ENCODE data around the gene ZNF597.

ZNF597 gene

GRCh38 chr16:3461151-3461550 is 17.8 kb upstream of the ZNF597 start:
- H3K27ac ChIP-seq, result no peak overlapping the region
- H3K9me3 ChIP-seq (ENCODE audit: low read depth, low read length), result no peaks in the 10 kb centered on the region
- TF ChIP-seq EZH2 (IDR thresholded peaks at IDR 0.05) (no peak), POLR2AphosphoS5 (IDR thresholded peaks at IDR 0.05; ENCODE audit: borderline replicate concordance, low read depth, low read length) (no peak), FOXP2 (optimal IDR thresholded peaks at IDR 0.05; ENCODE audit: control extremely low read depth, extremely low read length, insufficient read depth) (no peak)
- no peak overlapping the region for H3K4me3 ChIP-seq
- no peak overlapping the region for H3K9ac ChIP-seq (ENCODE audit: insufficient read length)
- H3K36me3 ChIP-seq (ENCODE audit: insufficient read depth, low read length), result peaks cover 6% of the 10 kb centered on the region; the same call in 1 of the 2 replicates
- DNase-seq (ENCODE audit: low read depth, low spot score), result no peak

GRCh38 chr16:3460585-3460984 is 17.3 kb upstream of the ZNF597 start:
- TF ChIP-seq FOXP2 (optimal IDR thresholded peaks at IDR 0.05; ENCODE audit: control extremely low read depth, extremely low read length, insufficient read depth), result no peak
- no peak for TF ChIP-seq EZH2 (IDR thresholded peaks at IDR 0.05)
- TF ChIP-seq POLR2AphosphoS5 (IDR thresholded peaks at IDR 0.05; ENCODE audit: borderline replicate concordance, low read depth, low read length), result no peak
- Histone ChIP-seq H3K27ac (no peak overlapping the region), H3K4me3 (no peak overlapping the region), H3K36me3 (ENCODE audit: insufficient read depth, low read length) (0 out of 2 replicates have a peak, but pooled peaks cover 3% of the 10 kb centered on the region), H3K9ac (ENCODE audit: insufficient read length) (no peak overlapping the region), H3K9me3 (ENCODE audit: low read depth, low read length) (no peaks in the 10 kb centered on the region)
- DNase-seq (ENCODE audit: low read depth, low spot score), result no peak

GRCh38 chr16:3460121-3460520 is 16.8 kb upstream of the ZNF597 start:
- no peak overlapping the region for H3K9ac ChIP-seq (ENCODE audit: insufficient read length)
- H3K9me3 ChIP-seq (ENCODE audit: low read depth, low read length), result no peaks in the 10 kb centered on the region
- H3K4me3 ChIP-seq, result no peak overlapping the region
- 0 out of 2 replicates have a peak, but pooled peaks cover 3% of the 10 kb centered on the region for H3K36me3 ChIP-seq (ENCODE audit: insufficient read depth, low read length)
- TF ChIP-seq FOXP2 (optimal IDR thresholded peaks at IDR 0.05; ENCODE audit: control extremely low read depth, extremely low read length, insufficient read depth) (no peak), POLR2AphosphoS5 (IDR thresholded peaks at IDR 0.05; ENCODE audit: borderline replicate concordance, low read depth, low read length) (no peak), EZH2 (IDR thresholded peaks at IDR 0.05) (no peak)
- no peak for DNase-seq (ENCODE audit: low read depth, low spot score)
- H3K27ac ChIP-seq, result no peak overlapping the region

GRCh38 chr16:3459401-3460090 is 16.2 kb upstream of the ZNF597 start:
- Histone ChIP-seq H3K36me3 (ENCODE audit: insufficient read depth, low read length) (0 out of 2 replicates have a peak, but pooled peaks cover 3% of the 10 kb centered on the region), H3K9ac (ENCODE audit: insufficient read length) (peak overlapping the region; percentile 89), H3K27ac (peak overlapping the region; percentile 9; the same call in 1 of the 2 replicates), H3K4me3 (peak overlapping the region; percentile 85), H3K9me3 (ENCODE audit: low read depth, low read length) (no peaks in the 10 kb centered on the region)
- no peak for TF ChIP-seq POLR2AphosphoS5 (IDR thresholded peaks at IDR 0.05; ENCODE audit: borderline replicate concordance, low read depth, low read length)
- no peak for TF ChIP-seq FOXP2 (optimal IDR thresholded peaks at IDR 0.05; ENCODE audit: control extremely low read depth, extremely low read length, insufficient read depth)
- no peak for TF ChIP-seq EZH2 (IDR thresholded peaks at IDR 0.05)
- no peak for DNase-seq (ENCODE audit: low read depth, low spot score)

- Histone ChIP-seq H3K9me3 (ENCODE audit: low read depth, low read length) (no peaks in the 10 kb centered on the region), H3K27ac (peak overlapping the region; percentile 9), H3K36me3 (ENCODE audit: insufficient read depth, low read length) (0 out of 2 replicates have a peak, but pooled peaks cover 3% of the 10 kb centered on the region), H3K4me3 (peak overlapping the region; percentile 85), H3K9ac (ENCODE audit: insufficient read length) (peak overlapping the region; percentile 89)
- TF ChIP-seq EZH2 (IDR thresholded peaks at IDR 0.05) (no peak), FOXP2 (optimal IDR thresholded peaks at IDR 0.05; ENCODE audit: control extremely low read depth, extremely low read length, insufficient read depth) (no peak), POLR2AphosphoS5 (IDR thresholded peaks at IDR 0.05; ENCODE audit: borderline replicate concordance, low read depth, low read length) (no peak)
- no peak for DNase-seq (ENCODE audit: low read depth, low spot score)
Measured at GRCh38 chr16:3458852-3459361, 15.6 kb upstream of the ZNF597 start.

- no peak for DNase-seq (ENCODE audit: low read depth, low spot score)
- H3K36me3 ChIP-seq (ENCODE audit: insufficient read depth, low read length), result 0 out of 2 replicates have a peak, but pooled peaks cover 3% of the 10 kb centered on the region
- H3K27ac ChIP-seq, result peak overlapping the region; percentile 9; the same call in 1 of the 2 replicates
Measured at GRCh38 chr16:3458278-3458851, 15.1 kb upstream of the ZNF597 start.

GRCh38 chr16:3457434-3458252 is 14.3 kb upstream of the ZNF597 start:
- Histone ChIP-seq H3K36me3 (ENCODE audit: insufficient read depth, low read length) (0 out of 2 replicates have a peak, but pooled peaks cover 3% of the 10 kb centered on the region), H3K9ac (ENCODE audit: insufficient read length) (peak overlapping the region; percentile 89), H3K9me3 (ENCODE audit: low read depth, low read length) (no peaks in the 10 kb centered on the region), H3K27ac (peak overlapping the region; percentile 81), H3K4me3 (peak overlapping the region; percentile 85)
- no peak for DNase-seq (ENCODE audit: low read depth, low spot score)
- TF ChIP-seq EZH2 (IDR thresholded peaks at IDR 0.05), result no peak
- peak; percentile 90 for TF ChIP-seq POLR2AphosphoS5 (IDR thresholded peaks at IDR 0.05; ENCODE audit: borderline replicate concordance, low read depth, low read length)

More at GRCh38 chr16:3458278-3458851, 15.1 kb upstream of the ZNF597 start:
- peak overlapping the region; percentile 85 for H3K4me3 ChIP-seq
- H3K9me3 ChIP-seq (ENCODE audit: low read depth, low read length), result no peaks in the 10 kb centered on the region
- H3K9ac ChIP-seq (ENCODE audit: insufficient read length), result peak overlapping the region; percentile 89
- TF ChIP-seq POLR2AphosphoS5 (IDR thresholded peaks at IDR 0.05; ENCODE audit: borderline replicate concordance, low read depth, low read length), result no peak
- TF ChIP-seq EZH2 (IDR thresholded peaks at IDR 0.05), result no peak
- TF ChIP-seq FOXP2 (optimal IDR thresholded peaks at IDR 0.05; ENCODE audit: control extremely low read depth, extremely low read length, insufficient read depth), result no peak
